Cortex of kidney (tissue), 1 donor: ENCODE results near the gene STEAP1B.

ENCODE experiments used
- DNase-seq: peaks from one replicate; lab custom pipeline; 2025; lab: John Stamatoyannopoulos, UW

Gene STEAP1B

DNA sequence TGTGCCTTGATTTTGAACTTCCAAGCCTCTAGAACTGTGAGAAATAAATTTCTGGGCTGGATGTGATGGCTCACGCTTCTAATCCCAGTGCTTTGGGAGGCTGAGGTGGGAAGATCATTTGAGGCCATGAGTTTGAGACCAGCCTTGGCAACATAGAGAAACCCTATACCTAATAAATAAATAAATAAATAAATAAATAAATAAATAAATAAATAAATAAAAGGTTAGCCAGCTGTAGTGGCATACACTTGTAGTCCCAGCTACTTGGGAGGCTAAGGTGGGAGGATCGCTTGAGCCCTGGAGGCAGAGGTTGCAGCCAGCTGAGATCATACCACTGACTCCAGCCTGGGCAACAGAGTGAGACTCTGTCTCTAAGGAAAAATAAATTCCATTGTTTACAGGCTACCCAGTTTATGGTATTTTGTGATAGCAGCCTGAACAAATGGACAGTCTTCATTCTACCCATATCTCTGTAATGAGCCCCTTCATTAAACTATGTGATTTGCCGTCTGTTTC is 67.7 kb downstream of the STEAP1B start:
- no peak for DNase-seq

DNA sequence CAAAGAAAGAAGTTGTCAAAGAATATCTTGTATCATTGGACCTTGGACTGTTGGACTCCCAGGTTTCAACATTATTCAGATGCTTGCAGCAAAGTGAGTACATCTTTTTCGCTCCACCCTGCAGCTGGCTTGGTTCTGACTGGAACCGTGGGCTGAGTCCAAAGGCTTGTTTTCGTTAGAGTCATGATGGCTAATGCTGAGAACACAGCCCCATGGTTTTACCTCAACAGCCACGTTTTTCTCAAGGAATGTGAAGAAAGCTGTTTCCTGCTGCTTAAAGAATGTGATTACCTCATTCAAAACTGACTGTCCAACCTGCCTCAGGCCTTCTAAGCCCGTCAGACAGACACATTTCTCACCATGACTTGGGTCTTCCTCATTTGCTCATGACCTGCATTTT is 69.5 kb downstream of the STEAP1B start:
- no peak for DNase-seq

DNA sequence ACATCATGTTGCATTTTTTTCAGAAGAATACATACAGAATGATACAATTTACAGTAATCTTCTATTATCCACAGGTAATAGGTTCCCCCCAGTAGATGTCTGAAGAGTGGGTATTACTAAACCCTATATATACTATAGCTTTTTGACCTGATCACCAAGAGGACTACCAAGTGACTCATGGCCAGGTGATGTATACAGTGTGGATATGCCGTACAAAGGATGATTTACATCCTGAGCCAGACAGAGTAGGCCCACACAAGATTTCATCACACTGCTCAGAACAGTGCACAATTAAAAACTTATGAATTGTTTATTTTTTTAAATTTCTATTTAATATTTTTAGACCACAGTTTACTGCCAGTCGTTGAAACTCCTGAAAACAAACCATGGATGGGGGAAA is 70.6 kb downstream of the STEAP1B start:
- DNase-seq: no peak

DNA sequence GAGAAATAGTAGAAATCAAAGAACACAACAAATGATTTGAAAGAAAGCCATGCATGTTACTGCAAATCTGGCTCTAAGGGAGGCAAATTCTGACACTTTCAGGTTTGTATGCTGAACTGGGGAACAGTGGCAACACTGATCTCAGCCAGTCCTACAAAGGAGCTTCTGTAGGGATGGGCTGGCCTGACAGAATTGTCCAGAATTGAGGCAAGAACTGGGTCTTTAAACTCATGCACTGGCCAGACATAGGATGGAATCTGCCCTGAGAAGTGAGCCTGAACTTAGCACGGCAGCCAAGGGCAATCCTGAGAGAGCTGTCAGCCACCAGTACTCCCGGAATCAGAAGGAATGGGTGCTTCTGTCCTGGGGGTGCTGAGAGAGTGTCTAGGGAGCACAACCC is 72.1 kb downstream of the STEAP1B start:
- DNase-seq: no peak

DNA sequence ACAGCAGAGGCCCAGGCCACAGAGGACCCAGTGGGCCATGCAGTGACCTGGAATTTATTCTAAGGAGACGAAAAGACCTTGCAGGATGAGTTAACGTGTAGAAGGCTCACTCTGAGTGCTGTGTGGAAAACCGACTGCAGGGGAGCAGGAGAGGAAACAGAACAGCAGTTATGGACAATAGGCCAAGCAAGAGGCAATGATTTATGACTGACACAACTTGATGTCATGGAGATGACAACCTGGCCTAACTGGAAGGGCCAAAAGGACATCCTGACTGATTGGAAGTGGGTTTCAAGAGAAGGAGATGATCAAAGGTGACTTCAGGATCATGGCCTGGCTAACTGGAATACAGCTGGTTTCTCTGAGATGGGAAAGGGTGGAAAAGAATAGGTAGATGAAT is 72.9 kb downstream of the STEAP1B start:
- DNase-seq: no peak

DNA sequence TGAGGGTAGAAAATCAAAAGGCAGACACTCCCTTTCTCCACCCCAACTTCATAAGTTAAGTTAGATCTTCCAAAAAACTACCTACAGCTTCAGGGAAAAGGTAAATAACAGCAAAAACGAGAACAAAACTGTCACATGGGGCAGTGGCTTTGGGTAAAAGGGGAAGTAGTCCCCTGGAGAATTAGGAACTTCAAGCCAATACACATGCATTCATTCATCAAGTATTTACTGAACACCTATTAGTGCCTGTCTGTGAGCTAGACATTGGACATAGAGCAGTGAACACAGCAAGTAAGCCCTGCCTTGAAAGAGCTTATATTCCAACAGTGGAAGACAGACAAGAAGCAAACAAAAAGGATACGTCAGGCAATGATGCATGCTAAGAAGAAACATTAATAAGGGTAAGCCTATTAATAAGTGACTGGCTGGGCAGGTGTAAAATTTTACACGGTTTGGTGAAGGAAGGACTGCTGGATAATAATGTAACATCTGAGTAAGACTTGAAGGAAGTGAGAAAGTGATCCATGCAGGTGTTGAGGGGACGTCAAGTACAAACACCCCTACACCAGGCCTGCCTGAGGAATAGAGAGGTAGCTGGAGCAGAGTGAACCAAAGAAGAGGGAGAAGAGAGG is 73.4 kb downstream of the STEAP1B start:
- DNase-seq: no peak

DNA sequence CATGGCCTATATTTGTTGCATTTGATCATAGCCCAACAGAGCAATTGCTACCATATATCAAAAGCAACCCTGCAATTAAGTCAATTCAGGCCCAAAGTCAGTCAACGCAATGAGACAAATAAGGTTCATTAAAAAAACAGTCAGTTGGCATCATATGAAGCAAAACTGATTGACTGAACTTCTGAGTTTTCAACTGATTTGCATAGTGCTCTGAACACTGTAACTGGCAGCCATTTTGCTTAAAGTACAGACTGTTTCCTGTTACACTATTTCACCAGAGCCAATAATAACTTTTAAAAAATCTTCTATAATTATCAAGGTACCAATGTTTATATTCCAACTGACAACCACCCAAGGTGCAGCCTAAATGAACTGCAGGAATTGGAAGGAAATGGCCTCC is 74.6 kb downstream of the STEAP1B start:
- DNase-seq: no peak

DNA sequence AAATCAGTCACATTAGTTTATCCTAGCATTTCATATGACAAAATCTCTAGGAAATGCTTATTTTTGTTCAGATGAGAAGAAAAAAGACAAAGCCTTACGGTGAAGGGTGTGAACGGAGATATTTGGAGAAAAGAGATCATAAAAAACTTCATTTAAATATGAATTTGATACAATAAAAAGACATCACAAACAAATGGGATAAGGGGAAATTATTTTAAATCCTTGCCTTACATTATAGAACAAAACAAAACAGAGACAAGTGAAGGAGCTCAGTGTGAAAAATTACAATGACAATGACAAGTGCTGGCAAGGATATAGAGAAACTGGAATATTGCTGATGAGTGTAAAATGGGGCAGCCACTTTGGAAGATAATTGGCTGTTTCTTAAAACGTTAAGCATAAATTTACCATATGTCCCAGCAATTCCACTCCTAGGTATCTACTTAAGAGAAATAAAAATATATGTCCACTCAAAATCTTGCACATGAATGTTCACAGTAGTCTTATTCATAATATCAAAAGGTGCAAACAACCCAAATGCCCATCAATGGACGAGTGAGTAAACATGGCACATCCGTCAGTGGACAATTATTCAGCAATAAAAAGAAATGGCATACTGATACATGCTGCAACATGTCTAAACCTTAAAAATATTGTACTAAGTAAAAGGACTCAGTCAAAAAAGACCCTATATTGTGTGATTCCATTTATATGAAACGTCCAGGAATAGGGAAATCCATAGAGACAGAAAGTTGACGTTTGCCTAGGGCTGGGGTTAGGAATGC is 77.0 kb downstream of the STEAP1B start:
- DNase-seq: no peak

DNA sequence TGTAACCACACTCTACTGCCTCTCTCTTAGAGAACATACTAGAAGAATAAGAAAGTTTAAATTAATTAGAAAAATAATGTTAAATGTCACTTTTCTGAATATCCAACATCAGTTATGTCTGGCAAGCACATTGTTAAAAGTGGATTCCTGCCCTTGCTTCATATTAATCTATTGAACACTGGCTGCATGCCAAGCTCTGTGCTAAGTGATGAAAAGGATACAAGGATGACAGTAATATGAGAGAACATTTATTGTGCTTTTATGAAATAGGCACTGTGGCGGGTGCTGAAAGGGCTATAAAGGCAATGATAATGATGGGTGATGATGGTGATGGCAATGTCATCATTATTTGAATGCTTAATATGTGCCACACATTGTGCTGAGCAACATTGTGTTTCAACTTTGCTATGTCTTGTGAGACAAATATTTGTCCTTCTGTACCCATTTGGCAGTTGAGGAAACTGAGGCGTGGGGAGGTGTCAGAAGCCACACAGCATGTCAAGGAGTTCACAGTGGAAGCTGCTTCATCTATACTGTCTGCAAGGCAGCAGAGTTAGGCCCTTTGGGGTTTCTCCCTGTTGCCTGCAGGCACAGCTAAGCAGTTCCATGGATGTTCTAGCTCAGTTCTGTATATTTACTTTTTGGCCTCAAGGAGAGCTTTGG is 78.9 kb downstream of the STEAP1B start:
- DNase-seq: no peak

DNA sequence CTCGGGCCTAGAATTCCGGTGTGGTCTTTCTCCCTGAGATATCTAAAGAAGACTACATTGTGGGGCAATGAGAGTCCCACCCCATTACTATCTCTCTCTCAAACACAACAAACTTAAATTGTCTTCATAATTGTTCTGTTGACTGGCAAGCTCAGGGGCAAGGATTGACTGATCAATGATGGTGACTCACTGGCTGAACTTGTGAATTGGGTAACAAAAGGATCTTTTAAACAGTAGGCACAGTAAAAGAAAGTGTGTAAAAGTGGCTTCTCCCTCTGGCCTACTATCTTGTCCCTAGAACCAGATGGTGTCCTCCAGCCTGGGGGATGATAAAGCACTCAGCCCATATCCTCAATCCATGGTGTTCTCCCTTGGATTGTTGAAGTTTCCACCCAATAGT is 80.0 kb downstream of the STEAP1B start:
- no peak for DNase-seq

DNA sequence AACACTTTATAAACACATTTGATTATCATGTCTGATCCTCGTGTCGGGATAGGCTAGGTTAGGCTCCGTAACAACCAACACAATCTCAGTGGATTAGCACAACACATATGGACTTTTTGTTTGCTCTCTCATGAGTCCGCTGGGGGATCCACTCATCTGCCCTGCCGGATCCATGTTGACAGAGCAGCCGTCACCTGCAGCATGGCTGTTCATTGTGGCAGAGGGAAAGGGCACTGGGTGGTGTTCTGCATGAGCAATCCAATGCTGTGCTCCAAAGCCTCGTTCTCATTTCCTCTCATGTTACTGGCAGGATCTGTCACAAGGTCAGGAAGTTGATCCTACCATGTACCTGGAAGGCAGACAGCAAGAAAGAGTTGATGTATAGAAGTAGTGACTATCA is 80.5 kb downstream of the STEAP1B start:
- DNase-seq: no peak

DNA sequence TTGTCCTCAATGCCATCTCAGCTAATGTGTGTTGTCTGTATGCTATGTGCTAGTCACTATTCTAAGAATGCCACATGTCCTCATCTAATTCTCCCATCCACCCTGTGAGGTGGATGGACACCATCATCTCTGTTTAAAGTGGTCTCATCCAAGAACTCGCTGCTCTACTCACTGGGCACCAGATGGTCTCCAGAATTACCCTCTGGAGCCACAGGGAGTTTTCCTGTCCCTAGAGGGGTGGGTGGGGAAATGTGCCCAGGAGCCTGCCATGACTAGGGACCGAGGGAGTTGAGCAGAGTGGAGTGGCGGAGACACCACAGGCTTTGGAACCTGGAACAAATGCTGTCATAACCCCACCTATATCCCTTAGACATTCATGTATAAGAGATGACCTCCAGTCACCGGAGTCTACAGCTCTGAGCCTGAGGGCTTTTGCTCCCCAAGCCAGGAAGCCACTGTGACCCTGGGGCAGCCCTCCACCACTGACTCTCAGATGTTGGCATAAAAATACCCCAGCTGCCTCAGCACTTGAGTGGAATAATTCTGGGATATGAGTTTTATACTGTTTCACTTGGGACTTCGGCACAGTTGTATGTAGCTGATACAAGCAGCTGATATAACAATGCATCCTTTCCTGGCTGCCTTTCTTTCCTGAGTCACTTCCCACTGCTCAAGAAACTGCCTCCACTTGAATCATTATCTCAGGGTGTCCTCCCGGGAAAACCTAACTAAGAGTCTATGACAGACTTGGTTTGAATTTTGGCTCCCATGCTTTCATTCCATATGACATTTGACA is 81.5 kb downstream of the STEAP1B start:
- DNase-seq: no peak

DNA sequence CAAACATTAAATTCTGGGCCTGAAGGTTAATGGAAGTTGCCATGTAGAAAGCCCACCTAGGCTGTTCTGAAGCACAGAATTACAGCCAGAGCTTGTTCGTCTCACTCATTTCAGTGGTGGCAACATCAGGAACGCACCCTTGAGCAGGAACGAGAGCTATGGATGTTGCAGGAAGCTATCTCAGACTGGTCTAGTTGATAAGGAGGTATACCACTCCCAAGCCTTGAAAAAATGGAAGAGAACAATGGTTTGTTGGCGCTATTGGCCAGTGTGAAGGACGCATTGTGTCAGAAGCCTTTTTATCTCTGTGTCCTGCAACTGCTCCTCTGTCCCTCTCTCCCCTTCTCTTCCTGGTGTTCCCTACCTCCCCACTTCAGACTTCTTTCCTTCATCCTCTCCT is 82.1 kb downstream of the STEAP1B start:
- DNase-seq: no peak

DNA sequence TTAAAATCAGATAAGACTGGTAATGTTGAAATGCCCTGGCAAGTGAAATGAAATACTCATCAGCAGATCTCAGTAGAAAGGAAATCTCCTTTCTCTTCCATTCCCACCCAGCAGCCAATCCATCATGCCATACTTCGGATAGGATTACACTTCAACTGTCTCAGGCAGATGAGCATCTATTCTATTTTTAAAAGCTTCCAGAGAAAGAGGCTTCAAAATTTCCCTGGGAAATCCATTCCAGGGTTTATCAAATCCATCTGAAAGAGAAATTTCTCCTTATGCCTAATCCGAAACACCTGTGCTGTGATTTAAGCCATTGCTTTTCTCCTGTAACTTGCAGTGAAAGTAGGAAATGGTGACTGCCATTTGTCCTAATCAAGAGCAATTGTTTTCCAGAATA is 82.6 kb downstream of the STEAP1B start:
- DNase-seq: no peak

DNA sequence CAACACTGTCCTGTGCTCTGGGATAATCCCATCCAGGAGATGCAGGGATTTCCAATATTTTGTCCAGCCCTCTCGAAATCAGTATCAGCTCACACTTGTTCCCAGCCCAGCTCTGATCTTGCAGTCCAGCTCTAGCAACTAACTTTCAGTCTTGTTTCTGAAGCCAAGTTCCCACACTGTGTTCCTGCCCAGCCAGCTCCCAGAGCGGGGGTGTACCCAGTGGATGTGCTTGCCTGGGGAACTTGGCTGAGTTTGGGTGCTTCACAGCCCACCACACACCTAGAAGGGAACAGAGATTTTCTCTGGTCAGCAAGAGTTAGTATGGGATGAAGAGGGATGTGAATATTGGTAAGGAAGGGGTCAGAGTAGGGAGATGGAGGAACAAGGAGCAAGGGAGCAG is 85.6 kb downstream of the STEAP1B start:
- no peak for DNase-seq

DNA sequence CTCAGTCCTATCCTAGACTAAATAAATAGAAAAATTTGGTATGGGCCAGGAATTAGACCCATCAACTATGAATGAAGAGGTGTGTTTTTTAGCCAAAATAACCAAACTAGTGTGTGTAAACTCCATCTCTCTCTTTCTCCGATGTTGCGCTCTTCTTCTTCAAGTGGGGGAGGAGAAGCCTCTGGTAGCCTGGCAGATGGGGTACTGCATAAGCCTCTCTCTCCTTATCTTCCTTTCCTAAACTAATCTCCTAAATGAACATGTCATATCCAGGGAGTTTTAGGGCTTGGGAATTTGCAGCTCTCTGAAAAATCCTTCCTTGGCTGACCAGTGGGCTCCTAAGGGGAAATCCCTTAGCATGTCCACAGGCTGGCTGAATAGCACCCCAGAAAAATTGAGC is 86.8 kb downstream of the STEAP1B start:
- no peak for DNase-seq

DNA sequence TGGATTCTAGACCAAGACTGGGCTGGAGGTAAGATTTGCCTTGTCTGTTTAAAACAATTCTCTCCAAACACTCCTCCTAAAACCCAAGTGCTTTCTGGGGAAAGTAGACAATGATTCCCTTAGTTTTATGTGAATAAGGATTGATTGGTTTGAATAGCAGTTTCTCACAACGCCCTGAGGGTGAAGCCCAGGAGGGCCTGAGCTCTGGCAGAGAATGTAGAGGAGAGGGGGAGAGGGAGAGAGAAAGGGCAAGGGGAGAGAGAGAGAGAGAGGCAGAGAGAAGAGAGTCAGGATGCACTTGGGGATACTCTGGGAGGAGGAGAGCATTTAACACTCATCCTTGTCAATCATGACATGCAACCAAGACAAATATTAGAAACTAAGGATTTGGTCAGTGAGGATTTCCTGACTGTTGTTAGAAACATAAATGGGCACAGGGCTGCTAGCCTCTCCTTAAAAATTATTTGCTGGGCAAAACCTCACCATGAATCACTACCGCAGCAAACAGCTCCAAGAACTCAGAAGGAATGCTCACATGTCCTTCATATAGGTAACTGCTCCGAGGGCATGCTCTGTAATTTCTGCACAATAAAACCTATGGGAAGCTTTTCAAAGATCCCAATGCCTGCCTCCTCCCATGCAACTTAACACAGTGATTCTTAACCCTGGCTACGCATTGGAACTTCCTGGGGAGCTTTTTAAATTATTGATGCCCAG is 87.9 kb downstream of the STEAP1B start:
- no peak for DNase-seq

DNA sequence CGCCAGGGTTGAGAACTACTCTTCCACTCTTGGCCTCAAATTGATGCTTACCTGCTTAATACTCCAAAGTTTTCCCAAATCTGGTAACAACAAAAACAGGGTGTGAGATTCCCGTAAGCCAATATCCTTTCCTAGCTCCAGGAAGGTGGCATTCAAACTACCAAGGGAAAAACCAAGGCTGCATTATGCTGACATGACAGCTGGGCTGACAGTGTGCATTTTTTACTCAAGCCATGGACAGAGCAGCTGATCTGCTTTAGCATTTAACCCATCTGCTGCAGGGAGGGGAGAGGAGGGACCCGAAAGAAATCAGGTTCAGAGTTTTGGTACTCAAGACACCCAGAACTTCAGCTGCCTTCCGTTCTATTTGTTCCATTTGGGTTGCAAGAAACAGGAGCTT is 93.3 kb downstream of the STEAP1B start:
- DNase-seq: no peak

DNA sequence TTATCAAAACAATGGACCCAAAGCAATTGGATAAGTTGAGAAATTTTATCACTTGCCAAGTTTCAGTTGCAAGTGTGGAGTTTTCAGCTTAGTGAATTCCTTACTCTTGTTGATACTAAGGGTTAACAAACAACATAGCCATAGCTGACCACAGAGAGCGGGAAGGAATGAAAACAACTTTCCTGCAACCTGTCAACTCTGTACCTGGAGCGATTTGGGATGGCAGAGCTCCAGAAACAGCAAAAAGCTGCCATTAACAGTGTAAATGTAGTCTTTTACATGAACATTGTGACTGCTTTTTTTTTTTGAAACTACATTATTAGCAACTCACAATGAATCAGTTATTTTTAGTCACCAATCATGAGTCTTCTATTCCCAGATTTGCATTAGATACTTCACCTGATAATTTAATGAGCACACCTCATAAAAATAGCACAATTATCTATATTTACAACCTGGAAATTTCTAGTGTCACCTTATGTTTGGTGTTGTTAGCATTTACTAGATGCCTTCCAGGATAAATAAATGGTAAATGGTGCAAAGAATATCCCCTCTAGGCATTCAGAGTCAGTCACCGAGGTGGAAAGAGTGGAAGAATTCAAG is 95.5 kb downstream of the STEAP1B start:
- DNase-seq: no peak

DNA sequence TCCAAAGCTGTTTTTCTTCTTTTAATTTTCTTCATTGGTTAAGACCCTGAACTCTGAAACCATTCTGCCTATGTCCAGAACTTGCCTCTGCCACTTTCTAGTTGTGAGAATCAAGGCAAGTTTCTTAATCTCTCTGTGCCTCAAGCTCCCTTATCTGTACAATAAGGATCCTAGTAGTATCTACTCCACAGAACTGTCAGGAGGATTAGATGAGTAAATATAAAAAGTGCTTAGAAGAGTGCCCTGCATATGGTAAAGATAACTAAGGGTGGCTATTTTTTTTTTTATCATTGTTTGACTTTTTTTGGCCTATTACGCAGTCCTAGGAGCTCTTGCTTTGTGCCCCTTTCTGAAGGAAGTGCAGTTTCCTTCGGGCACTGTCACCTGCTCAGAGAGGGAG is 96.6 kb downstream of the STEAP1B start:
- no peak for DNase-seq

DNA sequence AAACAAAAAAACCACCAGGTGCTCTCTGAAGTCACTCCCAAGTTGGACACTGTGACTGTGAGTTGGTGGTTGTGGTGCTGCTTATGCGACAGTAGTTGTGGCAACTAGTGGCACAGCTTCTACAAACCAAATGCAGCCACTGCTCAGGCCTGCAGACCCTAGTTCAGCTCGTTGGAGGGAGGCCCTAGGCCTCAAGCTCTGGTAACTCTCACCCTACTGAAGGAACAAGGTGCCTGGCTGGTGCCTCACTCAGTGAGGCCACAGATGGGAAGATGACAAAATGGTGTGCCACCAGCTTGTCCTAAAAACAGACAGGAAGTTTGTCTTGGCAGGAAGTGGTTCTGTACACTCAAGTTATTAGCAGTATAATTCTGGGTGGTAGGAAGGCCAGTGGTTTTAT is 97.7 kb downstream of the STEAP1B start:
- no peak for DNase-seq
